ENCODE data around the gene CXorf58. TPM values are rescaled to one million over a fixed set of nuclear protein-coding genes. Genes with fewer than 3 reads are reported as not detected.

Gene CXorf58
- total RNA-seq, 4 donors from 2014 or later, result 0.26 TPM; not detected in 3

DNA sequence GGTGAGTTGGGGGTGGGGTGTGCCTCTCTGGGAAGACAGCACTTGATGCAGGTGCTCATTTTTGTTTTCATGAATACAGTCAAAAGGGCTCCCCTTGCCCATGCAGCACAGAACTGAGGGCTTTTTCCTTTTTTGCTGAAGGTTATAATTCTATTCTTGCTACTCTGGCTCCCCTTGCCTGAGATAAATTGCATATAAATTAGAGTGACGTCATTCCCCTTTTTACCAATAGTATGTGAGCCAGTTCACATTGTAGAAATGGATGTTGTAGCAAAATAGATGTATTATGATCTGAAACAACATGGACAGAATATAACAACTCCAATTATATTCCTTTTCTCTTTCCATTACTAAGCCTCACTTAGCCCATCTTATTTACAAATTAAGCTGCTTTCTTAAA lies 28.4 kb downstream of the CXorf58 start:
- intact Hi-C loops (cut with DNase I; ENCODE audit: low total_unique reads), result no loop called here
- 10 to 29% methylated on average over 1 of the region's 1 CpG for WGBS, 2 donors
- TF ChIP-seq POLR2A (IDR thresholded peaks at IDR 0.05), result no peak
- no peak for TF ChIP-seq CTCF (IDR thresholded peaks at IDR 0.05)
- no peak for DNase-seq (ENCODE audit: low spot score in 2 of 2)
- no peak overlapping the region for H3K4me3 ChIP-seq (ENCODE audit: low read depth, poor library complexity, severe bottlenecking)

DNA sequence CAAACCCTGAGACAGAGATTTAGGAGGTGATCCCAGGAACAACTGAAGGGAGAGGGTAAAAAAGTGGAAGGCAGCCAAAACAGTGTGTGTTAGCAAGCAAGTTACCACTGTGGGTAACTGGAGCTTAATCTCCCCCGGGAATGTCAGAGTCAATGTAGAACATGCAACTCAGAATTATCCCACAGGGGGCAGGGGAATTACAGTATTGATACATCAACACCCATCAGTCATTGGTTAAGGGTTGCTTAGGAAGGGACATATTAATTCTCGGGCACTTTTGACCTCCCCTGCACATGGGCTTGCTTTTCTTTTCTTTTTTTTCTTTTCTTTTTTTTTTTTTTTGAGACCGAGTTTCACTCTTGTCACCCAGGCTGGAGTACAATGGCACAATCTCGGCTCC lies 29.3 kb downstream of the CXorf58 start:
- H3K4me3 ChIP-seq (ENCODE audit: low read depth, poor library complexity, severe bottlenecking), result no peak overlapping the region
- 68 to 75% methylated on average over 4 of the region's 4 CpGs for WGBS, 2 donors
- no peak for DNase-seq (ENCODE audit: low spot score in 2 of 2)
- intact Hi-C loops (cut with DNase I; ENCODE audit: low total_unique reads), result no loop called here
- no peak for TF ChIP-seq POLR2A (IDR thresholded peaks at IDR 0.05)
- TF ChIP-seq CTCF (IDR thresholded peaks at IDR 0.05), result no peak

DNA sequence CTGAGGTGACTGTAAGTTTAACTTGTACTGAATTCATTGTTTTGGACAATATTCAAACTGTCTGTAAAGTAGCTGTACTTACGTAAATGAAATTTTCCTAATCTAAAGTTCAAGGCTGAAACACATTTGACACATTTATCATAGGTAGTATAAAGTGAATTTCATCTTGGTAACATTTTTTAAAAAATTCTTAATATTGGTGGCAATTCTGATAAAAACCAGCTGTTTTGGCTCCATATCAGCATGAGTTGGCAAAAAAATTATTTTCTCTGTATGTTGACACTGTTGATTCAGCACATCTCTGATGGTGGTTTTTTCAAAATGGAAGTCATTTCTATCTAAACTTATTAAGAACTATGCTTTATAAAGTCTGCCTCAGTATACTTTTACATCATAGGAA lies 30.9 kb downstream of the CXorf58 start:
- intact Hi-C loops (cut with DNase I; ENCODE audit: low total_unique reads), result no loop called here
- no peak for TF ChIP-seq POLR2A (IDR thresholded peaks at IDR 0.05)
- no peak for TF ChIP-seq CTCF (IDR thresholded peaks at IDR 0.05)
- no peak for DNase-seq (ENCODE audit: low spot score in 2 of 2)
- 59 to 82% methylated on average over 1 of the region's 1 CpG for WGBS, 2 donors
- H3K4me3 ChIP-seq (ENCODE audit: low read depth, poor library complexity, severe bottlenecking), result no peak overlapping the region

DNA sequence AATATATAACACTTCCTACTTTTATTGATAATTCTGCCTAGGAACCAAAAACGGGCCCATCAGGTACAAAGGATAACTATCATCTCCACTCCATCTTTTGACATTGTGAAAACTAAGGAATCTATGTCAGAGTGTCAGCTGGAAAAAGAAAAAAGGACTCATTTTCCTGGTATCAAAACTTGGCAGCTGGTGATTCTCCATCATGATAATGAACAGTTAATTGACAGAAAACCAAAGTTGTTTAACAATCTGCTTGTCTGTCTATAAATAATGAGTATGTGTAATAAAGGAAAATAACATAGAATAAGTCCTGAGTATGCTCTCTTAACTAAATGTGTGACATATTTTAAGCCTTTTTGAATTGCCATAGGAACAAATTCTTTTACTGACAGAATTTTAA lies 31.4 kb downstream of the CXorf58 start:
- no peak for DNase-seq (ENCODE audit: low spot score in 2 of 2)
- no peak overlapping the region for H3K4me3 ChIP-seq (ENCODE audit: low read depth, poor library complexity, severe bottlenecking)
- 58 to 82% methylated on average over 1 of the region's 1 CpG for WGBS, 2 donors
- intact Hi-C loops (cut with DNase I; ENCODE audit: low total_unique reads), result no loop called here
- TF ChIP-seq CTCF (IDR thresholded peaks at IDR 0.05), result no peak
- TF ChIP-seq POLR2A (IDR thresholded peaks at IDR 0.05), result no peak

DNA sequence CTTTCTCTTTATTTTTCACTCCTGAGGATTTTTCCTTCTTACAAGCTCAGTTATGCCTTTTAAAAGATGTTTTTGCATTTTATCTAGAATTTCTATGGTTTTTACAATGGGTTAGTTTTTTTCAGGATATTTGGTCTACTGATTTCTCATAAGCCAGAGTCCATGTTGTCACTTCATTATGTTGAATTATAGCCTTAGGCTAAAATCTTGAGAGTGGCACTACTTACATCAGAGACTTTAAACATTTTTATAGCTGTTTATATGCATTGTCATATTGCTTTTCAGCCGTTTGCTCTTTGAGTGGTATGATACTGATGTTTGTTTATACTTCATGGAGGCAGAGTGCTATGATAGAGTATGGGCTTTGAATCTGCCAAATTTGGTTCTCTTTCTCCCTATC lies 36.4 kb downstream of the CXorf58 start:
- TF ChIP-seq CTCF (IDR thresholded peaks at IDR 0.05) (no peak), POLR2A (IDR thresholded peaks at IDR 0.05) (no peak)
- 38 to 45% methylated on average over 1 of the region's 1 CpG for WGBS, 2 donors
- H3K4me3 ChIP-seq (ENCODE audit: low read depth, poor library complexity, severe bottlenecking), result no peak overlapping the region
- DNase-seq (ENCODE audit: low spot score in 2 of 2), result no peak
- intact Hi-C loops (cut with DNase I; ENCODE audit: low total_unique reads), result no loop called here

DNA sequence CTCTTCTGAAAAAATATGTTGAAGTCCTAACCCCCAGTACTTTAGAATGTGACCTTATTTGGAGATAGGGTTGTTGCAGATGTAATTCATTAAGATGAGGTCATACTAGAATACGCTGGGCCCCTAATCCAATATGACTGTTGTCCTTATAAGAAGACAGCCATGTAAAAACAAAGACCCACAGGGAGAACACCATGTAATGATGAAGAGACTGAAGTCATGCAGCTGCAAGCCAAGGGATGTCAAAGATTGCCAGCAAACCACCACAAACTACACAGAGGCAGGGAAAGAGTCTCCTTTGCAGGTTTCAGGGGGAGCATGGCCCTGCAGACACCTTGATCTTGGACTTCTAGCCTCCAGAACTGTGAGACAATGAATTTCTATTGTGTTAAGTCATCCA lies 37.4 kb downstream of the CXorf58 start:
- intact Hi-C loops (cut with DNase I; ENCODE audit: low total_unique reads), result no loop called here
- TF ChIP-seq POLR2A (IDR thresholded peaks at IDR 0.05) (no peak), CTCF (IDR thresholded peaks at IDR 0.05) (no peak)
- DNase-seq (ENCODE audit: low spot score in 2 of 2), result no peak
- 73 to 93% methylated on average over 1 of the region's 1 CpG for WGBS, 2 donors
- H3K4me3 ChIP-seq (ENCODE audit: low read depth, poor library complexity, severe bottlenecking), result no peak overlapping the region
